ENCODE data around the gene YWHAB.
A peak's percentile ranks its signal among the peaks of the same experiment; 100 is the strongest.

YWHAB gene

DNA sequence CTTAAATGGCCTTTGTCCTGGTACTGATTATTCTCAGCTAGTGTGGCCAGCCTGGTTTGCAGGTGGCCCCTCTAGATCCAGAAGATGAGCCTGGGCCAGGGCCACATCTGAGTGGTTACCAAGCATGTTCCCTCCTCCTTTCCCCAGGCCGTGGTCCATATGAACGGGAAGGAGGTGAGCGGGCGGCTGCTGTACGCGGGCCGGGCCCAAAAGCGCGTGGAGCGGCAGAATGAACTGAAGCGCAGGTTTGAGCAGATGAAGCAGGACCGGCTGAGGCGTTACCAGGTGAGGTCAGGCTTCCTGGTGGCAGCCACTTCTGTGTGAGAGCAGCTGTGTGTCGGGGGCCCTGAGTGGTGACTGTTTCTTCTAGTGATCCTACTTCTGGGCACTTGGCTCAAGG is 35.9 kb downstream of the YWHAB start:
- TF ChIP-seq, protein P1, sequence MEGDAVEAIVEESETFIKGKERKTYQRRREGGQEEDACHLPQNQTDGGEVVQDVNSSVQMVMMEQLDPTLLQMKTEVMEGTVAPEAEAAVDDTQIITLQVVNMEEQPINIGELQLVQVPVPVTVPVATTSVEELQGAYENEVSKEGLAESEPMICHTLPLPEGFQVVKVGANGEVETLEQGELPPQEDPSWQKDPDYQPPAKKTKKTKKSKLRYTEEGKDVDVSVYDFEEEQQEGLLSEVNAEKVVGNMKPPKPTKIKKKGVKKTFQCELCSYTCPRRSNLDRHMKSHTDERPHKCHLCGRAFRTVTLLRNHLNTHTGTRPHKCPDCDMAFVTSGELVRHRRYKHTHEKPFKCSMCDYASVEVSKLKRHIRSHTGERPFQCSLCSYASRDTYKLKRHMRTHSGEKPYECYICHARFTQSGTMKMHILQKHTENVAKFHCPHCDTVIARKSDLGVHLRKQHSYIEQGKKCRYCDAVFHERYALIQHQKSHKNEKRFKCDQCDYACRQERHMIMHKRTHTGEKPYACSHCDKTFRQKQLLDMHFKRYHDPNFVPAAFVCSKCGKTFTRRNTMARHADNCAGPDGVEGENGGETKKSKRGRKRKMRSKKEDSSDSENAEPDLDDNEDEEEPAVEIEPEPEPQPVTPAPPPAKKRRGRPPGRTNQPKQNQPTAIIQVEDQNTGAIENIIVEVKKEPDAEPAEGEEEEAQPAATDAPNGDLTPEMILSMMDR (IDR thresholded peaks at IDR 0.05; ENCODE audit: low read depth, low read length) = no peak
- no peak for DNase-seq (ENCODE audit: low read depth in 2 of 2)
- no peak overlapping the region for H3K4me3 ChIP-seq (replicated peaks in 1 of 2; ENCODE audit: low read depth in 2 of 2, low read length in 2 of 2)

DNA sequence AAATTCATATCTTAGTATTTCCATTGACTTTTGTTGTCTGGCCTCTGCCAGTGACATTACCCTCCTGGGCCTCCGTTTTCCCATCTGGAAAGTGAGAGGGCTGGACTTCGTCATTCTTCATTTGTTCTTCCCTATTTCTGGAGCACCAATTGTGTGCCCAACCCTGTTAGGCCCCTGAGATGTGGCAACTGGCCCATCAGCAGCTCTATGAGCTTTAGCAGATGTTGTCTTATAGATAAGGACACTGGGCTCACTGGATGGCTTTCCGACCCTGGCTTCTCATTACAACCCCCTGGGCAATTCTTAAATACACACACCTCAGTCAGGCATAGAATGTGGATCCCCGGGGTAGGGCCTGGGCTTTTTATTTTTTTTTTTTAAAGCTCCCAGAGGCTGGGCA is 39.0 kb downstream of the YWHAB start:
- H3K4me3 ChIP-seq (replicated peaks in 1 of 2; ENCODE audit: low read depth in 2 of 2, low read length in 2 of 2) = no peak overlapping the region
- peak in 1 of 2 donors; percentile 32 for DNase-seq (ENCODE audit: low read depth in 2 of 2)
- TF ChIP-seq, protein P1 (IDR thresholded peaks at IDR 0.05; ENCODE audit: low read depth, low read length) = no peak

GRCh38 chr20:44928595-44928994 is 43.1 kb downstream of the YWHAB start:
- DNase-seq (ENCODE audit: low read depth in 2 of 2) = no peak
- H3K4me3 ChIP-seq (replicated peaks in 1 of 2; ENCODE audit: low read depth in 2 of 2, low read length in 2 of 2) = no peak overlapping the region
- TF ChIP-seq, protein P1 (IDR thresholded peaks at IDR 0.05; ENCODE audit: low read depth, low read length) = no peak

DNA sequence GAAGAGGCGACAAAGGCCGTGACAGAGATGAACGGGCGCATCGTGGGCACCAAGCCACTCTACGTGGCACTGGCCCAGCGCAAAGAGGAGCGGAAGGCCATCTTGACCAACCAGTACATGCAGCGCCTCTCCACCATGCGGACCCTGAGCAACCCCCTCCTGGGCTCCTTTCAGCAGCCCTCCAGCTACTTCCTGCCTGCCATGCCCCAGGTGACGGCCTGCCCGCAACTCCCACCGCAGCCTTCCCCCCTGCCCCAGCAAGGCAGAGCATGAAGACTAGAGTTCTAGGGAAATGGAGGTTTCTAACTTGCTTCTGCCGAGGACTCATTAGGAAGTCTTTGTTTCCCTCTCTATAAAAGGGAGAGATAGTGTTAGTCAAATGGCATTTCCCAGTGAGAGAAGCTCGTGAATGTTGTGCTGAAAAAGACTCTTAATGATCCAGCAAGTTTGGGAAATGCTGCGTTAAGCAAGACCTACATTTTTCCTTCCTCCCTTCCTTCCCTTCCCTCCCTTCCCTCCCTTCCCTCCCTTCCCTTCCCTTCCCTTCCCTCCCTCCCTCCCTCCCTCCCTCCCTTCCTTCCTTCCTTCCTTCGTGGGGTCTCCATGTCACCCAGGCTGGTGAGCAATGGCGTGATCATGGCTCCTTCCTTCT is 45.1 kb downstream of the YWHAB start:
- no peak overlapping the region for H3K4me3 ChIP-seq (replicated peaks in 1 of 2; ENCODE audit: low read depth in 2 of 2, low read length in 2 of 2)
- TF ChIP-seq, protein P1 (IDR thresholded peaks at IDR 0.05; ENCODE audit: low read depth, low read length) = no peak
- no peak for DNase-seq (ENCODE audit: low read depth in 2 of 2)

- TF ChIP-seq, protein P1 (IDR thresholded peaks at IDR 0.05; ENCODE audit: low read depth, low read length) = no peak
- no peak overlapping the region for H3K4me3 ChIP-seq (replicated peaks in 1 of 2; ENCODE audit: low read depth in 2 of 2, low read length in 2 of 2)
- DNase-seq (ENCODE audit: low read depth in 2 of 2) = no peak
Measured at GRCh38 chr20:44931911-44932310, 46.4 kb downstream of the YWHAB start.

GRCh38 chr20:44932916-44933315 is 47.4 kb downstream of the YWHAB start:
- no peak overlapping the region for H3K4me3 ChIP-seq (replicated peaks in 1 of 2; ENCODE audit: low read depth in 2 of 2, low read length in 2 of 2)
- TF ChIP-seq, protein P1 (IDR thresholded peaks at IDR 0.05; ENCODE audit: low read depth, low read length) = no peak
- no peak for DNase-seq (ENCODE audit: low read depth in 2 of 2)

DNA sequence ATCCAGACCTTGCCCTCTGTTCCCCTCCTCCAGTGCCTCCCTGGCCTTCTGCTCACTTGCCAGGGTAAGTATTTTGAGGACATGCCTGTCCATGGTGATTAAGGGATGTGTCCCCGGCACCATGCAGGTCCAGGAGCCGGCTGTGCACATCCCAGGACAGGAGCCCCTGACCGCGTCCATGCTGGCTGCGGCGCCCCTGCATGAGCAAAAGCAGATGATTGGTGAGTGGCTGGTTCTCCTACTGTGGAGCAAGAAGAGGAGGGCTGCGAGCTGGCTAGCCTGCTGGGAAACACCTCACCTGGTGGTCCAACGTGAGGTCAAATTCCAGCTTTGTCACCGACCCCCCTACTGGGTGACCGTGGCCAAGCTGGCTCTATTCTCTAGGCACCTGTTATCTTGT is 51.0 kb downstream of the YWHAB start:
- H3K4me3 ChIP-seq (replicated peaks in 1 of 2; ENCODE audit: low read depth in 2 of 2, low read length in 2 of 2) = no peak overlapping the region
- TF ChIP-seq, protein P1 (IDR thresholded peaks at IDR 0.05; ENCODE audit: low read depth, low read length) = no peak
- no peak for DNase-seq (ENCODE audit: low read depth in 2 of 2)

Data from cardiac fibroblast (primary cell).